MM.1S (cell line): ENCODE results near the gene C1orf21.

Experiments
- DNase-seq: peaks from one replicate; pipeline ENCODE4 v3.0.0-alpha.2; 2015
- H2AFZ ChIP-seq: fragments of 300-600 bp; sonication (generic); 2 replicates; pipeline ENCODE4 v1.6.0; 2016; ENCODE audit warnings: antibody characterized with exemption, low read length
- H3F3A ChIP-seq: fragments of 300-600 bp; sonication (generic); 2 replicates; pipeline ENCODE4 v1.6.1; 2016; ENCODE audit warnings: mild to moderate bottlenecking, antibody characterized with exemption, low read length, moderate library complexity, mixed read lengths; ENCODE audit not compliant: insufficient read depth
- H3K27ac ChIP-seq: fragments of 300-600 bp; sonication (generic); 2 replicates; pipeline ENCODE4 v1.5.1; 2016; ENCODE audit warnings: mild to moderate bottlenecking, low read length
- H3K27me3 ChIP-seq: fragments of 300-600 bp; sonication (generic); replicated peaks from 2 replicates; pipeline ENCODE4 v1.6.0; 2016; ENCODE audit warnings: low read length; ENCODE audit not compliant: insufficient read depth
- H3K36me3 ChIP-seq: fragments of 300-600 bp; sonication (generic); replicated peaks from 2 replicates; pipeline ENCODE4 v1.6.1; 2016; ENCODE audit warnings: mild to moderate bottlenecking, low read length, mixed read lengths; ENCODE audit not compliant: insufficient read depth
- H3K4me1 ChIP-seq: fragments of 300-600 bp; sonication (generic); 2 replicates; pipeline ENCODE4 v1.6.1; 2016; ENCODE audit warnings: low read length, mixed read lengths
- H3K4me2 ChIP-seq: fragments of 300-600 bp; sonication (generic); 2 replicates; pipeline ENCODE4 v1.6.0; 2016; ENCODE audit warnings: low read depth, low read length
- H3K4me3 ChIP-seq: fragments of 300-600 bp; sonication (generic); 2 replicates; pipeline ENCODE4 v1.5.1; 2016; ENCODE audit warnings: low read length, mixed read lengths
- H3K79me2 ChIP-seq: fragments of 300-600 bp; sonication (generic); 2 replicates; pipeline ENCODE4 v1.6.1; 2016; ENCODE audit warnings: mixed run types, low read length, mixed read lengths
- H3K9ac ChIP-seq: fragments of 300-600 bp; sonication (generic); 2 replicates; pipeline ENCODE4 v1.6.1; 2016; ENCODE audit warnings: low read length, mixed read lengths
- H3K9me2 ChIP-seq: fragments of 300-600 bp; sonication (generic); replicated peaks from 2 replicates; pipeline ENCODE4 v1.6.1; 2016; ENCODE audit warnings: mild to moderate bottlenecking, low read length, mixed read lengths; ENCODE audit not compliant: insufficient read depth
- H3K9me3 ChIP-seq: fragments of 300-600 bp; sonication (generic); replicated peaks from 2 replicates; pipeline ENCODE4 v1.6.1; 2016; ENCODE audit warnings: mild to moderate bottlenecking, low read length, mixed read lengths; ENCODE audit not compliant: insufficient read depth
- H4K20me1 ChIP-seq: fragments of 300-600 bp; sonication (generic); 2 replicates; pipeline ENCODE4 v1.6.1; 2016; ENCODE audit warnings: mild to moderate bottlenecking, low read length, moderate library complexity, mixed read lengths; ENCODE audit not compliant: insufficient read depth
- EZH2 ChIP-seq: fragments of 300-600 bp; sonication (generic); optimal IDR thresholded peaks from 2 replicates; pipeline ENCODE3; 2017; ENCODE audit warnings: low read depth, mild to moderate bottlenecking, antibody characterized with exemption, low read length, mixed read lengths
- EZH2phosphoT487 ChIP-seq: fragments of 300-600 bp; sonication (generic); IDR thresholded peaks from 2 replicates; pipeline ENCODE4 v1.6.1; 2018; ENCODE audit warnings: antibody characterized with exemption, low read length
- TF ChIP-seq, protein P1 (sequence below): fragments of 300-600 bp; sonication (generic); IDR thresholded peaks from 2 replicates; pipeline ENCODE4 v1.5.1; 2016; ENCODE audit warnings: antibody characterized with exemption, low read length, mixed read lengths

The C1orf21 gene

DNA sequence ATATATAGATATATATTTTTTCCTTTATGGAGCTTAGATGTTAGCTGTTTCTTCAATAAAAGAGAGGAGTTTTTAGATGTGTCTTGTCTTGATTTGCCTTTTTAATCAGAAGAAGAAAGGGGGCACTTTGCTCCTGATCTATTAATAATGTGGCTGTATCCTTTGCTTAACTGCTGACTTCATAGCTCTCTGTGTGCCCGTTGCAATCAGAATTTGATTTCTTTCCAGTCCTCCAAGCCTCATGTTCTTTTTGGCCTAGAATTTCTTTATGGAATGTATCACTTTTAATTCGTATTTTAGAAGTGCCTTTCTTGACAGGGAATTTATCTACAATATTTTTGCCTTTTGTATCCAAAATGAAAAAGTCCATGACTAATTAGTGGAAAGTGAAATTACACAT lies 85.3 kb downstream of the C1orf21 start:
- Histone ChIP-seq H3K79me2 (peaks cover 21% of the 10 kb centered on the region; the same call in 1 of the 2 replicates), H3K9ac (no peak overlapping the region), H2AFZ (no peak overlapping the region), H3K4me1 (no peaks in the 10 kb centered on the region), H3K9me3 (no peaks in the 10 kb centered on the region), H3F3A (no peaks in the 10 kb centered on the region), H4K20me1 (no peaks in the 10 kb centered on the region), H3K9me2 (no peaks in the 10 kb centered on the region), H3K36me3 (no peaks in the 10 kb centered on the region), H3K27me3 (no peaks in the 10 kb centered on the region), H3K4me2 (no peak overlapping the region), H3K27ac (no peak overlapping the region), H3K4me3 (no peak overlapping the region)
- TF ChIP-seq EZH2phosphoT487 (no peak), EZH2 (no peak)
- TF ChIP-seq, protein P1, sequence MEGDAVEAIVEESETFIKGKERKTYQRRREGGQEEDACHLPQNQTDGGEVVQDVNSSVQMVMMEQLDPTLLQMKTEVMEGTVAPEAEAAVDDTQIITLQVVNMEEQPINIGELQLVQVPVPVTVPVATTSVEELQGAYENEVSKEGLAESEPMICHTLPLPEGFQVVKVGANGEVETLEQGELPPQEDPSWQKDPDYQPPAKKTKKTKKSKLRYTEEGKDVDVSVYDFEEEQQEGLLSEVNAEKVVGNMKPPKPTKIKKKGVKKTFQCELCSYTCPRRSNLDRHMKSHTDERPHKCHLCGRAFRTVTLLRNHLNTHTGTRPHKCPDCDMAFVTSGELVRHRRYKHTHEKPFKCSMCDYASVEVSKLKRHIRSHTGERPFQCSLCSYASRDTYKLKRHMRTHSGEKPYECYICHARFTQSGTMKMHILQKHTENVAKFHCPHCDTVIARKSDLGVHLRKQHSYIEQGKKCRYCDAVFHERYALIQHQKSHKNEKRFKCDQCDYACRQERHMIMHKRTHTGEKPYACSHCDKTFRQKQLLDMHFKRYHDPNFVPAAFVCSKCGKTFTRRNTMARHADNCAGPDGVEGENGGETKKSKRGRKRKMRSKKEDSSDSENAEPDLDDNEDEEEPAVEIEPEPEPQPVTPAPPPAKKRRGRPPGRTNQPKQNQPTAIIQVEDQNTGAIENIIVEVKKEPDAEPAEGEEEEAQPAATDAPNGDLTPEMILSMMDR, result no peak
- no peak for DNase-seq

DNA sequence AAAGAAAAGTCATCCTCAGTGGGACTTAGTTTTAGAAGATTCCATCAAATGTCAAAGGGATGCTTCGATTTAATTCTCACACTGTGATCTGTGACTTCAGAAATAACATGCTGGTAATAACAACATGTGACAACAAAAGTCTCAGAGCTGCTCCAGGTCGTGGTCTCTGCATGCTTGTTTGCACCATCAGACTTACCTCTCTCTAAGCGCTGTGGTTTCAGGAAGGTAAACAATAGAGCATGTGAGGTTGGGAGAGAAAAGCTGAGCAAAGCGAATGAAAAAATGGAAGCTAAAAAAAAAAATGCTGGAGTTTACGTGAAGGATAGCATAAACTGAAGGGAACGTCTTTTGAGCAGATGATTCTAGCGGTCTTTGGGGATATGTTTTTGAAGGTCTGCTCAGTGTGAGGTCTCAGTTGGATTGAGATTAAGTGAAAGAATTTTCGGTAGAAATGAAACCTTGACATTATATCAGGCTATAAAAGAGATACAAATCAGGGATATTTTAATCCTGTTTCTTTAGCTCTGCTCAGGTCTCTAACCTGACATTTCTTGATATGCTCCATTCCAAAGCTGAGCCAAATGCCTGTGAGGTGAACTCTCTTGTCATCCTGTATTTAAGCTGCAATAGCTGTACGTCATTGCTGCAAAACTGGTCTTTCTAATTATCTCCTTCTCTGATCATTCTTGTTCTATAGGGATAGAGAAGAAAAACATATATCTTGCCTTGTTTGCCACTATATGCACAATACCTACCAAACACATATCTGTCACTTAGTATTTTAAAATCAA lies 86.5 kb downstream of the C1orf21 start:
- H3K79me2 ChIP-seq, result peaks cover 21% of the 10 kb centered on the region; the same call in 1 of the 2 replicates
- no peak overlapping the region for H3K27ac ChIP-seq
- no peak overlapping the region for H3K4me3 ChIP-seq
- H3K4me2 ChIP-seq, result no peak overlapping the region
- DNase-seq, result no peak
- H4K20me1 ChIP-seq, result no peaks in the 10 kb centered on the region
- no peaks in the 10 kb centered on the region for H3K27me3 ChIP-seq
- no peak for TF ChIP-seq EZH2
- no peak for TF ChIP-seq EZH2phosphoT487
- TF ChIP-seq, protein P1, result no peak
- no peaks in the 10 kb centered on the region for H3K36me3 ChIP-seq
- H3K4me1 ChIP-seq, result no peaks in the 10 kb centered on the region
- no peaks in the 10 kb centered on the region for H3F3A ChIP-seq
- H3K9me3 ChIP-seq, result no peaks in the 10 kb centered on the region
- H2AFZ ChIP-seq, result no peak overlapping the region
- no peaks in the 10 kb centered on the region for H3K9me2 ChIP-seq
- H3K9ac ChIP-seq, result no peak overlapping the region

DNA sequence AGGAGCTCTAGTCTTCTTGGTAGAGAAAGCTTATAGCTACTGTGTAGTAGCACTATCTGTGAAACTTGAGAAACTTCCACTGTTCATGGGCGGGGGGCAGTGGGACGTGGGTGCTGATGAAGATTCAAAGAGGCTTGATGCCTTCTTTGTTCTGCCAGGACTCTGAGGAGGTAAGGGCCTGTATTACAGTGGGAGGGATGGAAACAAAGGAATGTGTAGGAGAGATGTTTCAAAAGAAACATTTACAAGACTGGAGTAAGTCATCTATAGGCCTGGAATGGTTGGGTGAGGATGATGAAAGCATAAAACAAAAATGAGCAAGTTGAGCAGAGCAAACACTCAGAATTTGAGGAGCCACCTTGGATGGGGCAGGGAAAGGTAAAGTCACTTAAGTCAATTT lies 89.4 kb downstream of the C1orf21 start:
- H3K9ac ChIP-seq, result no peak overlapping the region

More for the DNA sequence above, 89.4 kb downstream of the C1orf21 start:
- peaks cover 18% of the 10 kb centered on the region; the same call in 1 of the 2 replicates for H3K79me2 ChIP-seq
- no peak overlapping the region for H2AFZ ChIP-seq
- no peaks in the 10 kb centered on the region for H3K27me3 ChIP-seq
- H3K9me2 ChIP-seq, result no peaks in the 10 kb centered on the region
- H3K9me3 ChIP-seq, result no peaks in the 10 kb centered on the region
- no peaks in the 10 kb centered on the region for H3F3A ChIP-seq
- no peak for TF ChIP-seq EZH2phosphoT487
- no peak for TF ChIP-seq EZH2
- TF ChIP-seq, protein P1, result no peak
- H3K36me3 ChIP-seq, result no peaks in the 10 kb centered on the region
- no peak overlapping the region for H3K4me2 ChIP-seq
- H3K4me3 ChIP-seq, result no peak overlapping the region
- no peak for DNase-seq
- no peaks in the 10 kb centered on the region for H4K20me1 ChIP-seq
- no peaks in the 10 kb centered on the region for H3K4me1 ChIP-seq
- H3K27ac ChIP-seq, result no peak overlapping the region
